GM19328 (cell line): ENCODE measurements around the gene BNC1.
"Not testable (repeated sequence)": the region's sequence is repeated elsewhere in the genome, so short reads cannot be mapped to it uniquely, and the experiment has no call there.

Experiments used
- ATAC-seq: cut with Tn5 transposase; IDR thresholded peaks from one replicate; pipeline ENCODE4 v1.9.1; 2021; ENCODE audit warnings: mild to moderate bottlenecking, moderate library complexity; ENCODE audit not compliant: unreplicated experiment

BNC1 gene

DNA sequence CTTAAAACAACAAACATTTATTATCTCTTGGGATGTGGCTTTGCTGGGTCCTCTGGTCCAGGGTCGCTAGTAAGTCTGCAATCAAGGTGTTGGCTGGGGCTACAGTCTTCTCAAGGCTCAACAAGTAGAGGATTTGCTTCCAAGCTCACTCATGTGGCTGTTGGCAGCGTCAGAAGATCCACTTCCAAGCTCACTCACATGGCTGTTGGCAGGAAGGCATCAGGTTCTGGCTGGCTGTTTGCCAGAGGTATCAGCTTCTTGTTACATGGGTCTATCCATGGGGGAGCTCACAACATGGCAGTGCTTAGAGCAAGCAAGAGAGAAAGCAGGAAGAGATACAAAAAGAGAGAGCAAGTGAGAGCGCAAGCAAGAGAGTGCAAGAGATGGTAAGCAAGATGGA lies 15.0 kb upstream of the BNC1 start:
- ATAC-seq, result no peak

DNA sequence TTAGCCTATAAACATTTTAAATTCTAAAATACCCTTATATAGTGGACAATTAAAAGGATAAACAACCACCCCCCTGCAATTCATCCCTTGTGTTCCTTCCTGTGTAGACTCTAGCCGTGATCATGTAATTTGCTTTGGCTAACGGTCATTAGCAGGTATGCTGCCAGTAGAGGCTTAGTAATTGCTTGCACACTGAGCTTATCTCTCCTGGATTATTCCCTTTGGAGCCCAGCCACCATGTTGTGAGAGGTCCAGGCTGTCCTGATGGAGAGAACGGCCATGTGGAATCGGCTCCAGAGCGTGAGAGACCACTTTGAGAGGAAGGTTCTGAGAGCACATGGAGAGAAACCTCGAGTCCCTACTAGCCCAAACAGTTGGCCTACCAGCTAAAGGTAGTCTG lies 11.0 kb upstream of the BNC1 start:
- no peak for ATAC-seq

DNA sequence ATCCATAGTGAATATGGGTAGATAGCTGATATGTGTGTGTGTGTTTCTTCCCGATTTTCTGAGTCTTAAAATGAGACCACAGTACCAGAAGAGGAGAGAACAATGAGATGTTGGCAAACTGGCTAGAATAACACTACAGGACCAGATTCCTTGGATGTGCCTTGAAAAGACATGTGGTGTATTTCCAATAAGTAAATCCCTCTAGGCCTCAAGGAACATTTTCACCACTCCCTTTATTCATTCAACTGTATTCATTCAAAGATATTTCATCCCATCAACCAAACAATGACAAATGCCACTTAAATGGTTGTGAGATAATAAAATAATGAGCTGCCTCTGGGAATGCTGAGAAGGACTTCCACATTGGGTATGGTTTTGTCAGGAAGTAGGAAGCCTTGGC lies 8.7 kb upstream of the BNC1 start:
- ATAC-seq, result no peak

DNA sequence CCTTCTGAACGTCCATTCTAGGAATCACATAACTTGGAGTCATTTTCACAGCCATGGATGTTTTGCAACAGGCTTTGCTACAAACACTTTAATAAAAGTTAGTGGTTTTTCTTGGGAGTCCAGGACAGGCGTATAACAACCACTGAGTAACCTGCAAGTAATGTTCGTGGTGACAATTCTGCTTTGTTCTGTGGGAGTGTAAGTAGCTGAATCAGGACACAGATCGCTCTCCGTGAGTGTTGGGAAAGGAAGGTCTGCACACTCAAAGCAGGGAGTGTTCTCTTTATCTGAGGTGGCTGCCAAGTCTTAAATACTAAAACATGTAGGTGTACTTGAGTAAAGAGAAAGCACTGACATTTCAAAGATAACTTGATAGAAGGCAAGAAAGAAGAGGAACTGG lies 7.9 kb upstream of the BNC1 start:
- ATAC-seq, result no peak

DNA sequence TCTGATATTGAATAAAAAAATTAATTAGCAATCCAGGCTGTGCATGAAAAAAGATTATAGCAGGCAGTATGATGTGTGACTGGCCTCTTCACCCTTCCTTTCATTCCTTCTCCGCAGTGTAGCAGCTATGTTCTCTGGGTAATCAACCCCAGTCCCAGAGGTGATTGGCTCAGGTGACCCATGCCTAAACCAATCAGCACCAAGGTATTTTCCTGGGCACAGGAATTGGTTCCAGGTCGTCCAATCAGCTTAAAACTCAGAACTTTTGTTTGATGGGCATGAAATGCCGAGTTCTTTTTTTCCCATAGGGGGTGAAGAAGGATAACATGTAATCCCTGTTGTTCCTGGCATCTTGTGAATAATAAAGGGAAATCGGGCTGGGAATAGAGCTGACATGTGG lies 5.8 kb upstream of the BNC1 start:
- no peak for ATAC-seq

DNA sequence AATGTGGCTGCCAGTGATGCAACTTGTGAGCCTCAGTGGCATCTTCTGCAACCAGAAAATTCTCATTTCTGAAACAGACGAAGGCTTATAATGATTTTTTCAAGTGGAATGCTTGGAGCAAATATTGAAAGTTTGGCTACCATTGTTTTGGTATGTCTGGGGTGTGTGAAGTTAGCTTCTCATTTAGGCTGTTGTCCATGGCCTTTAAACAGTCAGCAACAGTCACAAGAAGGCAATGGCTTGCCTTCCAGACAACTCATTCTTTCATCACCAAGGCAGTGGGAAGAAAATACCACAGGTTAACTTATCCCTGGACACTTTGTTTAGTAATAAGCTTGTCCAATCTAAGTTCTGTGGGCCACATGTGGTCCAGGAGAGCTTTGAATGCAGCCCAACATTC lies 4.7 kb upstream of the BNC1 start:
- no peak for ATAC-seq

DNA sequence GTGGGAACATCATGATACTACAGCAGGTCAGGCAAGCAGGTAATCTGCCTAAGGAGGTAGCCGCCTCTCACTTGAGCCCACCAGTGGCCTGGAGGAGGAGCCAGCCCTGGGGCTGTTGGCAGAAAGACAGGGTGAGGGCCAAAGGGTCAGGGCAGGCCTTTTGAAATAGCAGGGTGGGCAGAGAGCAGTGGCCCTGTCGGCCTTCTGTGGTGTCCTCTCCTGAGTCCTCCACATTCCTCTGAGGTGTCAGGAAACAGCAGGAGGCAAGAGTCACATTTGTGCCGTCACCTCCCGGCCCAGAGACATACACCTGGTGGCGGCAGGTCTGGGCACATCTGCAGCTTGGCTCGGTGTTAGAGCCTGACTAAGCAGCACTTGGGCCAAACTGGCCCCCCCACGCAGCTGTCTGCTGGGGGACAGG lies 3.9 kb upstream of the BNC1 start:
- no peak for ATAC-seq

DNA sequence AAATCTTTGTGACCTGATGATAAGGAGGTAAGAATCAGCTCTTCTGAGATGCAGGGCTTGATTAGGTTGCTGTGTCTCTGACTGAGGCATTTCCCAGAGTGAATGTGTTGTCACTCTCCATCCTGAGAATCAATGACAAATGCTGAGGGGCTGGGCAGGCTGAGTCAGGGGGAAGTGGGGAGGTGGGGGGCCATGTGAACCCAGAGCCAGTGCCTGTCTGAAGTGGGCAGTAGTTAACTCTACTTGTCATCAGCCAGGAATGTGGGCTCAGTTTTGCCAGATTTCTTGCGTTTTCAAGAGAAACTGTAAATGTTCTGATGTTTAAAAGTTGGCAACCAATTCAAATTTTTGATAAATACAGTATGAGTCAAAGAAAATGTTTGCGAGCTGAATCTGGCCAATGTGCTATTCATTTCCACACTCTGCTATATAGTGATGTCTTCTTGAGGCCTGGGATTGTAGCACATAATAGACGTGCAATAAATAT lies 3.1 kb upstream of the BNC1 start:
- no peak for ATAC-seq

DNA sequence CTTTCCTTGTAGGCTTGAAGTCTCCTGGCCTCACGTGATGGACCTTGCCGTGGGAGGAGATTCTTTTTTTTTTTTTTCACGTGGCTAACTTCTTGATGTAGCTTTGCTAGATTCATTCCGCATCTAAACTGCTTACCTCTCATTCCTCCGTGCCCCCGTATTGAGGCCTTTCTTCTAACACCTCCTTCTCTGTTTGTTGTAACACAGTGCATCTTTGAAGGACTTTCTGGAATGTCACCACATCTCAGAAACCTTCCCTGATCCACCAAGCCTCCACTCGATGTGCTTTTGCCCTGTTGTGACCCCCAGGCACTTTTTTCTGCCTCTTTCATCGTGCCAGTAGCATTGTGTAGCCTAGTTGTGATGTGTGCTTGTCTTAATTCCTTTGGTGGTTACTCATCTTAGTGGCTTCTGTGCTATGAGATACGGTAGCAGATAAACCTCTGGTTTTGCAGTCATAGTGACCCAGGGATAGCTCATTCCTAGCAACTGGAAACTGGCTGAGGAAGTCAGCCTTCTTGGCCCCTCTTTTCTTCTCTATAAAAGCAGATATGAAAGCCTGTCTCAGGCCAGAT lies 1.6 kb upstream of the BNC1 start:
- no peak for ATAC-seq

DNA sequence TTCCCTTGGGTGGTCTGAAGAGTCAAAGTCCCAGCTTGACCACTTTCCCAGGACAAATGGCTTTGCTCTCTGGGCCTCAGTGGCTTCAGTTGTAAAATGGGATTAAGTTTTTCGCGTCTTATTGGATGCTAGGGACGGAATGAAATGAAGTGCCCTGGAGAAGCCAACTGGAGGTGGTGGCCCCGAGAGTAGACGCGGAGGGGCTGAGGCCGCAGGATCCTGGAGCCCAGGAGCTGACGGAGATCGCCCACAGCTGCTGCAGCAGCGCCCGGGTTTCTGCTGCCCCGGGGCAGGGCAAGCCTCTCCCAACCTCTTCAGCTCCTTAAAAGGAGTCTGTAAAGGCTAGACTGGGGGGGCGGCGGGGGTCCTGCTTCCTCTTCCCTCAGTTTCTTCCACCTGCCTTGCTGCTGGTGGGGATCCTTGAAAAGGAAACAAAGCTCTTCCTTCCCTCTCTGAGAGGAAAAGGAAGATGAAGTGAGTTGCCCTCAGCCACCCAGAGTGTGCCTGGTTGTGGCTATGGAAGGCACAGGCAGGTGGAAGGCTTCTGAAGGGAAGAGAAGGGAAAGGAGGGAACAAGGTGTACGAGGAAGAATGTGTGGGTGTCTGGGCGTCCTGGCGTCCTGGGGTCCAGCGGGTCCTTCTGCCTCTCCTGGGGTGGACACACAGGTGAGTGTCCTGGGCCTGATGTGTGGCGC lies 967 bp upstream of the BNC1 start:
- no peak for ATAC-seq

DNA sequence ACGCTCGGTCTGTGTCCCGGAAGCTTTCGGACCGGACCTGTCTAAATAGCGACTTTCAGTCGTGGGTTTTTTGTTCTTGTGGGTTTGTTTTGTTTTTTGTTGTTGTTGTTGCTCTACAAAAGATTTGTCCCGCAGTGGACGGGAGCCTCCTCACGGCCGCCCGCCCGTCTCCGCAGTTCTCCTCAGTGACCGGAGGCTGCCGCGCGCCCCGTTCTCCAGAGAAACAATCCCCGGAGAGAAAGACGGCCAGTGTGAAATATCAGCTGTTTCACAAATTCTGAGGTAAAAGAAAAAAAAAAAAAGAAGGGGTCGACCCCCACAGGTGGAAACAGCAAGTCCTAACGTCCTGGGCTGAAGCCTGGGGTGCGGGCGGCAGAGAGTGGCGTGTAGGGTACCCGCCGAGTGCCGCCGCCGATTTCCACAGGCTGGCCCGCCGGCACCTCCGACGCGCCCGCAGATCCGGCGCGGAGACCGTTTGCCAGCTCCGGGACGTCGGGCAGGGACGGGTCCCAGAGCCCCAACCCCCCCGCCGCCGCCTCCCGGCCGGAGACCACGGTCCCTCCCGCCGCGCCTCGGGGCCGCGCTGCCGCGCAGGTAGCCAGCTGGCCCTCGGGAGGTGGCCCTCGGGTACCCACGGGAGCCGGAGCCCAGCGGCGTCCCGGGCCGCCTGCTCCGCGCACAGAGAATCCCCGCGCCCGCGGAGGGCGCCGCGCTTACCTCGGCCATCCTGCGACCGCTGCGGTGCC lies 478 bp downstream of the BNC1 start:
- ATAC-seq, result no peak

DNA sequence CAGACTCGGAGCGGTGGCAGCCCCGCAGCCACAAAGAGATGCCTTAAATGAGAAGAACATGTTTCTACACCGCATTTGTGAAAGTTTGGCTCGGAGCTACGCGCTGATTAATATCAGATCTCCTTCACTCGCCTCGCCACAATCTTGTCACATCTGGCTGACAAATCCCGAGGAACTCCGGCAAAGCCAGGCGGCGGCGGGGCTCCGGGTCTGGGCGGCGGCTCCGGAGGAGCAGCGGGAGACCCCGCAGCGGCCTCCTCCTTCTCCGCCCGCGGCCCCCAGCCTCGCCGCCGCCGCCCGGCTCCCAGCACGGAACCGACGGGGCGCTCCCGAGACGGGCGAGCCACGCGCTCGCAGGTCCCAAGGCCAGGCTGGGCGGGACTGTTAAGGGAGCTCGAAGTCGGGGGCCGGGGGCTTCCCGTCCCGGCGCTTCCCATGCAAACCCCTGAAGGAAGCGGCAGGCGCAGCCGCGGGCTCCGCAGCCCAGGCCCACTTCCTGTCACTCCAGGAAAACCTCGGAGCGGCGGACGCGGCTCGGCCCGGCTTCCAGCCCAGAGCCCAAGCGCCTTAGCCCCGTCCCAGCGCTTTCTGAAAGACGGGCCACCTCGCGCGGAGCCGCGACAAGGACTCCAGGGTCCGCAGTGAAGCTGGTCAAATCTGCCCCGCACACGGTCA lies 1.2 kb downstream of the BNC1 start:
- no peak for ATAC-seq

DNA sequence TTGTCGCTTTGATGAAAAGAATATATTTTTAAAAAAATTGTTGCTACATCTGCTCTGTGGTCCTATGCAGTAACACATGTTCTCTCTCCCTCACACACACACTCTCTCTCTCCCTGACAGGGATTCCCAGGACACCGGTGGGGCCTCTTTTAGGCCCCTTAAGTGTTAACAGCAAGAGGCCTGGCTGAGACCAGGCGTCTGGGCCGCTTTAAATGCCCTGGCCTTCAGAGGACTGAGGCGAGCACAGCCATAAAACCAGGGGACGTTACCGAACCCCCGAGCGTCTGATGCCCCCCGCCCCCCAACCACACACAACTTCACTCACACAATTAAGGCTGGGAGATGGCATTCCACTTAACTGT lies 1.7 kb downstream of the BNC1 start:
- ATAC-seq, result no peak

DNA sequence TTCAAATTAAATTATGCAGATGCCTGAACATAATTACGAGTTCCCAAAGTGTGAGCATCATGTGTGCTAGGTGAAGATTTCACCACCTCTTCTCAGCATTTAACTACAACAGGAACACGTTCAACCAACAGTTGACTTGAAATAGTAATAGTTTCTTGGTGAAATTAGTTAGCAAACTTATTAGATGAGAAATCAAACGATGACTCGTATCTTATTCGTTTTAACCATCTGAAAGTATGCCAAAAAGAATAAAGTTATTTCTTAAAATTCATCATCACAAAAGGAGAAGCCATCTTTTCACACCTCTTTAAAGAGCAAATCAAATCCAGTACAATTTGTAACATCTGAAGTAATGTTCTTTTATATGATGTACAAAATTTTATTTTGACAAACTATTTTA lies 2.3 kb downstream of the BNC1 start:
- no peak for ATAC-seq

DNA sequence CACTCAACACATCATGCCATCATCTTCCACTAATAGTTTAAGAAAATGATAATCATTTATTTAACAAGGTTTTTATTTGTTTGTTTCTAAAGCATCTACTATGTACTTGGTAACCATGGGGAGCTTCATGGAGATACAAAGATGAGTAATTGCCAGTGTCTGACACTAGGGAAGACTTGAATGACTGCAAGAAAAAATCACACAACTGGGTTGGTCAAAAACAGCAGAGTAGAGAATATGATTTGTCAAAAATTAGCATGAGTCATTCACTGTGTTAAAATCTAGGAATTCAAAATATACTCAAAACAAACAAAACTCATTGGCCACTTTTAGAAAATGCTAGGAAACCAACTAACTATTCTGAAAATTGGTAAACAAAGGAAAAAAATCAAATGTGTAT lies 6.3 kb downstream of the BNC1 start:
- ATAC-seq, result no peak

DNA sequence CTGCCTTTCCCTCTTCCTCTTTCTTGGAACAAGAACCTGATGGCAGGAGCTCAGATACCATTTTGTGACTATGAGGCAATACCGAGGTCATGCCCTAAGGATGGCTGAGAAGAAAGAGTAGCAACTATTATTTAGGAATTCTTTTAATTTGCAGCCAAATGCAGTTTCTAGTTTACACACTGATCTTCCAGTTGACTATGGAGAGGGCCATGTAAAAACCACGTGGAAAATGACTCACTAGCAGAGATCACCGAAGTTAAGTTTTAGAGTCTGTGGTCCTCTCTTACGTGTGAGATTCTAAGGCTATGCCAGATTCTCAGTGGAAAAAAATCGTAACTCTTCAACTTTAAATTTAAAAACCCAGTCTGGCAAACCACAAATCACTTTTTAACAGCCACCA lies 7.8 kb downstream of the BNC1 start:
- ATAC-seq, result no peak

DNA sequence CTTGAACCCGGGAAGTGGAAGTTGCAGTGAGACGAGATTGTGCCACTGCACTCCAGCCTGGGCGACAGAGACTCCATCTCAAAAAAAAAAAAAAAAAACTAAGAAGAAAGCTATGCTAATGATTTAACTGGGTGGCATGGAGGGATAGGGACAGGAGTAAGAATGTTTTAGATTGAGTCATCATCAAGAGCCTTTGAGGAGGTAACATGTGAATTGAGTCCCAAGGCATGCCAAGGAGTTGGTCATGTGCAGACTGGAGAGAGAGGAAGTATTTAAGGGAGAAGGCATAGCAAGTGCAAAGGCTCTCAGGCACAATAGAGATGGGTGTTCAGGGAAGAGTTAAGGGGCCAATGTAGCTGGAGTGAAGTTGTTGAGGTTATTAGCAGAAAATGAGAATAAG lies 9.1 kb downstream of the BNC1 start:
- ATAC-seq, result no peak

DNA sequence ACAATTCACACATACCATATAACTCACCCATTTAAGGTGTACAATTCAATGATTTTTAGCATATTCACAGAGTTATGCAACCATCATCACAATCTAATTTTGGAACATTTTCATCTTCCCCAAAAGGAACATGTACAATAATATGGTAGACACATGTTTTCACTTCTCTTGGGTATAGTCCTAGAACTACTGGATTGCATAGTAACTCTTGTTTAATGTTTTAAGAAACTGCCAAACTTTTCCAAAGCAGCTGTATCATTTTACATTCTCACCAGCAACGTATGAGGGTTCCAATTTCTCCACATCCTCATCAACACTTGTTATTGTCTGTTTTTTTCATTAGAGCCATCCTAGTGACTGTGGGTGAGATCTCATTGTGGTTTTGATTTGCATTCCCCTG lies 14.3 kb downstream of the BNC1 start:
- ATAC-seq, result no peak

DNA sequence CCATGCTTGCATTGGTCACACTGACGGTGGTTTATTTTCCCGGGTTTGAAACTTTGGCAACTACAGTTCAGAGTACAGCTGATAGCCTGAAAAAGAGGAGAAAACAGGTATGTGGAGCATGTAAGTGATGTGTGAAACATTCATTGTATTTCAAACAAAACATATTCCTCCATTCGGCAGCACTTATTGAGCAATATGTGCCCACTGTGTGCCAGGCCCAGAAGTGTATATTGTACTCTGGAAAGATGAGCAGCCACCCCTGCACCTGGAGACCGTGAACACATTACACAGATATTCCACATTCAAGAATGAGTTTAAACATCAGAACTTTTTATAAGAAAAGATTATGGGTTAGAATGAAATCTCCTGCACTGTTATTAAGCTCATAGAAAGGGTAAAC lies 16.3 kb downstream of the BNC1 start:
- ATAC-seq, result no peak

DNA sequence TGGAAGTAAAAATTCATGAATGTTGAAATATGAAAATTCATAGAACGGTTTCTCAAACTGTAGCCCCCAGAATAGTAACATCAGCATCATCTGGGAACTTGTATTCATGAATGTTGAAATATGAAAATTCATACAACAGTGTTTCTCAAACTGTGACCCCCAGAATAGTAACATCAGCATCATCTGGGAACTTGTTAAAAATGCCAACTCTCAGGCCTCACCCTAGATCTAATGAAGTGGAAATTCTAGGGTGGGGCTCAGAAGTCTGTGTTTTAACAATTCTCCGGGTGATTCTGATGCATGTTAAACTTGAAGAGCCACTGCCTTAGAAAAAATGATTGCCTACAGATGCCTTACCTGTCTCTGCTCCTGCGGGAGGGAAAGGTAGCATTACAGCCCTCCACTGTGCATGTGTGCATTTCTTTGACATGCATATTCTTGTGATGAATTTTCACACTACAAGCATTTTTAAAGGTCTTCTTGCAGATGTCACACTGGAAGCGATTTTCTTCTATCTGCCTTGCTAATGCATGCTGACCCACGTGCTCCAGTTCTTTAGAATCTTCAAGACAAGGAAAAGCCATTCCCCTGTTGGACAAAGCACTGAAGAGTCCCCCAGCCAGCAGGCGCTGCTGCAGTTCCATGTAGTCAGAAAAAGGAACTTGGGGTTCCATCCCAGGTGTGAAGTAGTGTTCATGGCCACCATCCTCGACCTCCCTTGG lies 21.7 kb downstream of the BNC1 start:
- ATAC-seq, result no peak

DNA sequence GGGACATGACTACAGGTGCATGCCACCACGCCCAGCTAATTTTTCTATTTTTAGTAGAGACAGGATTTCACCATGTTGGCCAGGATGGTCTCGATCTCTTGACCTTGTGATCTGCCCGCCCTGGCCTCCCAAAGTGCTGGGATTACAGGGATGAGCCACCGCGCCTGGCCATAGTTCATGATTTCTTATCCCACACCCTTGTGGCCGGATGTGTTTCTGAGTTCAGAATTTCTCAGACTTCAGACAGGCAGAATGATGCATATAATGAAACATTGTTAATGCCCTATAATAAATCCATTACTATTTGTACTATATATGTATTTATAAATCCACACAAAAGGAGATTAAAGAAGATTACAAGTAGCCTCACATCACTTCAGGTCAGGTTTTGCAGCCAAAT lies 22.3 kb downstream of the BNC1 start:
- ATAC-seq, result not testable (repeated sequence)
